ENCODE data around the gene LYRM1.

GRCh38 chr16:20905576-20905975 is 5.0 kb downstream of the LYRM1 start:
- TF ChIP-seq, protein P1, sequence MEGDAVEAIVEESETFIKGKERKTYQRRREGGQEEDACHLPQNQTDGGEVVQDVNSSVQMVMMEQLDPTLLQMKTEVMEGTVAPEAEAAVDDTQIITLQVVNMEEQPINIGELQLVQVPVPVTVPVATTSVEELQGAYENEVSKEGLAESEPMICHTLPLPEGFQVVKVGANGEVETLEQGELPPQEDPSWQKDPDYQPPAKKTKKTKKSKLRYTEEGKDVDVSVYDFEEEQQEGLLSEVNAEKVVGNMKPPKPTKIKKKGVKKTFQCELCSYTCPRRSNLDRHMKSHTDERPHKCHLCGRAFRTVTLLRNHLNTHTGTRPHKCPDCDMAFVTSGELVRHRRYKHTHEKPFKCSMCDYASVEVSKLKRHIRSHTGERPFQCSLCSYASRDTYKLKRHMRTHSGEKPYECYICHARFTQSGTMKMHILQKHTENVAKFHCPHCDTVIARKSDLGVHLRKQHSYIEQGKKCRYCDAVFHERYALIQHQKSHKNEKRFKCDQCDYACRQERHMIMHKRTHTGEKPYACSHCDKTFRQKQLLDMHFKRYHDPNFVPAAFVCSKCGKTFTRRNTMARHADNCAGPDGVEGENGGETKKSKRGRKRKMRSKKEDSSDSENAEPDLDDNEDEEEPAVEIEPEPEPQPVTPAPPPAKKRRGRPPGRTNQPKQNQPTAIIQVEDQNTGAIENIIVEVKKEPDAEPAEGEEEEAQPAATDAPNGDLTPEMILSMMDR (IDR thresholded peaks at IDR 0.05; ENCODE audit: low read length): no peak
- TF ChIP-seq EZH2 (IDR thresholded peaks at IDR 0.05; ENCODE audit: borderline replicate concordance, low read length): no peak
